GM21717 (cell line): Measurements from ENCODE around the gene DNAJC17.

Experiments
- ATAC-seq: cut with Tn5 transposase; IDR thresholded peaks from one replicate; pipeline ENCODE4 v1.9.1; 2021; ENCODE audit warnings: mild to moderate bottlenecking, moderate library complexity; ENCODE audit not compliant: unreplicated experiment

DNAJC17 gene

DNA sequence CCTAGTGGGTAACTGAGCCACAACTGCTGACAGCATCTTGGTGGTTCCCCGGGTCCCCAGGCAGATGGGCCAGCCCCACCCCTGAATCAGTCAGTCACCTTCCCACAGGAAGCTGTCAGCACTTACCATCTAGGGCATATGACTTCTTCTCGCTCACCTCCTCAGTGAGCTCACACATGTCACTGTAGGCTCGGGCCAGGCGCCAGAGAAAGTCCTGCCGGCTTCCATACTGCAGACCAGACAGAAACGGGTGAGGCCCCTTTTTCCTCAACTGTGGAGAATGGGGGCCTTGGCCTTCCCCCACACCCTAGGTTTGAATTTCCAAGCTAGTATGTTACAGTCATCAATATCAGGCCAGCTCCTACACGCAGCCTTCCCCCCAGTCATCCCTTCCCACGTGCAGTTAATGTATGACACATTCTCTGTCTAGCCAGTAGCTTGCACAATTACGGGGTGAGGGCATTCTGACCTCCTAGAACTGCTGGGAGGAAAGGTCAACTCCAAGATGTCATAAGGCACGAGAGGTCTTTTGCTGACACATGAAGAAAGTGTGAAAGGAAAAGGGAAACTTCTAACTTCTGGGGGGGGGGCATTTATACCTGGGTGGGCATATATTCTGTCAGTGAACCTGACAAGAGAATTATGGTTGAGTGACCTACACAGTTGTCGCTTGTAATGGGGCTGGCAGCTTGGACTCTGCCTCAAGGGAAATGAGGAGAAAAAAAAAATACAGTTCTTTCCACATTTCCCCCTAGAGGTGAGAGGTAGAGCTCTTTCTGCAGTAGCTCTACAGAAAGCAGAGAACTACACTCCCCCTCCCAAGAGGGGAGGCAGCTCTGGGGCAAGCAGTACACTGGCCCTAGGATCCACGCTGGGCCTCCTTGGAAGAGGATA lies 63.1 kb downstream of the DNAJC17 start:
- ATAC-seq, result no peak

DNA sequence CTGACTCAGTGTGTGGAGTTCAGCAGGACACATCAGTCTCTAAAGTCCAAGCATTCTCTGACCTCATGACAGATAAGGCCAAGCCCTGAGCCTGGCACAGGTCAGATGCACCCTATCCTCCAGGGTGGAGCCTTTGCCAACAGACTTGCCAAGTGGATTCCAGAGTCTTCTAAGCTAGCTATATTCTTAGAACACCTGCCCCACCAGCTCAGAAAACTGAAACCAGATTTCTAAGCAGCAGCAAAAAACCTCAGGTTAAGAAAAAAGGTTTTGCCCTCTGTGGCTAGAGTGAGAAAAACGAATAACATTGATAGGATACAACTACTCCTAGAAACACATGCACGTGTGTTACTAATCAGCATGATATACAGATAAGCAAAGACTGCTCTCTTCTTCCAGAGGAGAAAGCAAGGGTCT lies 63.8 kb downstream of the DNAJC17 start:
- ATAC-seq, result no peak

DNA sequence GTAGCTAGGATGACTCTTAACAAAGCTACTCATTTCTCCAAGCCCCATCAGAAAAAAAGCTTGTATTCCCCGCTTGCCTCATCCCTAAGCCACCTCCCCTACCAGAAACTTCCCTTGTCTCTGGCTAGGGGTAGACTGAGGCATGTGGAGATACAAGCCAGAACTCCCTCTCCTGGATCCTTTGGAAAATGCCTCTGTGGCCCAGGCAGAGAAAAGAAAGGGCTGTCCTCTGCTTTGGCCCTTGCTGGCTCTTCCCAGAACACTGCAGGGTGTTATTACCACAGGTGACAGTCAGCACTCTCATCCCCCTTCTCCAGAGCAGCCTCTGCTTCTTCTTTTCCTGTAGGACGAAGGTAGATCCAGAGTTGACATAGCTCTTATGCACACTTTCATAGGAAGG lies 67.4 kb downstream of the DNAJC17 start:
- ATAC-seq, result no peak

DNA sequence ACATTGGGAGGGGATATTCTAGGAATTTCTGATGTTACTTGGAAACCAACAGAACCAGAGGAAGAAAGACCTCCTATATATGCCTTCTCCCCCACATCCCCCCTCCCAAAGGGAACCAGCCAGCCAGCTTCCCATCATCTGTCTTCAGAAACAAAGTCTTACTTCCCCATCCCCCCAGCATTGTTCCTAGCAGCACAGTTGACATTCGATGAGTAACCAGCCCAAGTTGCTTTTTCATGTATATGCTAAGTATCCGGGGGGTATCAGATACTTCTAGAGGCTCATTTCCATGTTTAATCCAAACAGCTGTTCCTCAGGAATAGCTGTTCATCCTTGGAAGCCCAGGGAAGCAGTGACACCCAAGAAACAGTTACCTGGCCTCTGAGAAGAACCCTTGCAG lies 68.2 kb downstream of the DNAJC17 start:
- ATAC-seq, result no peak

DNA sequence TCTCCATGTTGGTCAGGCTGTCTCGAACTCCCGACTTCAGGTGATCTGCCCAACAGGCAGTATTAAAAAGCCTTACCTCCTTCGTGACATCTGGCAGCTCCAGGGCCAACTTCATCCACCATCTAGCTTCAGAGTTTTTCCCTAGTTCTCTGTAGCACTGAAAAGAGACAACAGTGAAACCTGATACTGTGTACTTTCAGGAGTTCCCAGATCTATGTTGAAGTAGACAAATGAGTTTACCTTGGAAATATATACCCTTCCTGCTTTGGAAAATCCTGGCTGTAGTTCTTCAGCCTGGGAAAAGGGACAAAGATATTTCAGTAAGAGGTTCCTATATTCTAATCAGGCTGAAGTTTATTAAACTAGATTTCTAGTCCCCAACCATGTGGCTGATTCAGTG lies 70.2 kb downstream of the DNAJC17 start:
- no peak for ATAC-seq

DNA sequence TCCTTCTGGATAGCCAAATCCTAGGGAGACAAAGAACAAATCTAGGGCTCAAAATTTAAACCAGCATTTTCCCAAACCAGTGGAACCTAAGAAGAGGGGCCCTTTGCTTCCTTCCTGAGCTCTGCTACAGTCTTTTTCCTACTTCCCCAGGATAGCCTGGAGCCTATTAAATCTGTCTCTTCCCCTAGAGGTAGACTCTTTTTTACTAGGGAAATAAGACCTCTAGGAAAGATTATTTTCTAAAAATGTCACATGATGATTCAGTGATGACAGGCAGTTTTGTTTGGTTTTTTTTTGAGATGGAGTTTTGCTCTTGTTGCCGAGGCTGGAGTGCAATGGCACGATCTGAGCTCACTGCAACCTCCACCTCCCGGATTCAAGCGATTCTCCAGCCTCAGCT lies 70.7 kb downstream of the DNAJC17 start:
- no peak for ATAC-seq

DNA sequence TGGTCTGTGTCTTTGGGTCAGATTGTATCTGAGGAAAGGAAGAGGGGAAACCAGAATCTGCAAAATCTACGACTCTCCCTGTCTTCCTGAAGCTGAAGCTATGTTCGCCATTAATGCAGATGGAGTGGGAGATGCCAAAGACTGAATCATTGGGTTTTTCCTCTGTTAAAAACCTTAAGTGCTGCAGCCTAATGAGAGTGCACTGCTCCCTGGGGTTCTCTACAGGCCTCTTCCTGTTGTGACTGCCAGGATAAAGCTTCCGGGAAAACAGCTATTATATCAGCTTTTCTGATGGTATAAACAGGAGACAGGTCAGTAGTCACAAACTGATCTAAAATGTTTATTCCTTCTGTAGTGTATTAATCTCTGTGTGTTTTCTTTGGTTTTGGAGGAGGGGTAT lies 76.2 kb downstream of the DNAJC17 start:
- ATAC-seq, result no peak

DNA sequence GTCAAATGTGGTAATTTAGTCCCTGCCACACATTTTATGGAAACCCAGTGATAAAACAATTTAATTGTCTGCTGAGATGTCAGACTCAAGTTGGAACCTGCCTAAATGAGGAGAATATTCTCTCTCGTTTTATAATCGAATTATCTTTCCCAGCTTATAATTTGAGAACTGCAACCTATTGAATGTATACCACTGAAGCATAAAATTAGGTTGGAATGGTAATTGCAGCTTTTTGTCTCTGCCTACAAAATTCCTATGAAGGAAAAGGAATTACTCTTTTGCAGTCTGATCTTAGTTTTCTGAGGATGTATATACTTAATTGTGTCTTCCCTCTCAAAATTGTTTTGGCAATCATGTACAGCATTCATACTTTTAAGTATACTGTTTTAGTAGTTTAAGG lies 83.4 kb downstream of the DNAJC17 start:
- no peak for ATAC-seq

DNA sequence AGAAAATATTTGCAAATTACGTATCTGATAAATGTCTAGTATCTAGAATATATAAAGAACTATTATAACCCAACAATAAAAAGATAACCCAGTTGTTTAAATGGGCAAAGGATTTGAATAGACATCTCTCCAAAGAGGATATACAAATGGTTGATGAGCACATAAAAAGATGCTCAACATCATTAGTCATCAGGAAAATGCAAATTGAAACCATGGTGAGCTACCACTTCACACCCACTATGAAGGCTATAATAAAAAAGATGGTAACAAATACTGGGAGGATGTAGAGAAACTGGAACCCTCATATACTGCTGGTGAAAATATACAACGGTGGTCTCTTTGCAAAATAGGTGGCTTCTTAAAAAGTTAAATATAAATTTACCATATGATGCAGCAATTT lies 84.3 kb downstream of the DNAJC17 start:
- ATAC-seq, result no peak

DNA sequence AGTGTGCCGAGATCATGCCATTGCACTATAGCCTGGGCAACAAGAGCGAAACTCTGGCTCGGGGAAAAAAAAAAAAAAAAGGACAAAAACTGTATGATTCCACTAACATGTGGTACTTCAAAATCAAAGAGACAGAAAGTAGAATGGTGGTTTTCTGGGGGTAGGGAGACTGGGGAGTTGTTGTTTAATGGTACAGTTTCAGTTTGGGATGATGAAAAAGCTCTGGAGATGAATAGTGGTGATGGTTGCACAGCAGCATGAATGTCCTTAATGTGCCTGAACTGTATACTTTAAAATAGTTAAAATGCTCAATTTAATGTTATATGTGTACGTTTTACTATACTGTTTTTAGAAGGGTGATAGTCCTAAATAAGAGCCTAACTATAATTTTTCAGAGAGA lies 84.9 kb downstream of the DNAJC17 start:
- no peak for ATAC-seq

DNA sequence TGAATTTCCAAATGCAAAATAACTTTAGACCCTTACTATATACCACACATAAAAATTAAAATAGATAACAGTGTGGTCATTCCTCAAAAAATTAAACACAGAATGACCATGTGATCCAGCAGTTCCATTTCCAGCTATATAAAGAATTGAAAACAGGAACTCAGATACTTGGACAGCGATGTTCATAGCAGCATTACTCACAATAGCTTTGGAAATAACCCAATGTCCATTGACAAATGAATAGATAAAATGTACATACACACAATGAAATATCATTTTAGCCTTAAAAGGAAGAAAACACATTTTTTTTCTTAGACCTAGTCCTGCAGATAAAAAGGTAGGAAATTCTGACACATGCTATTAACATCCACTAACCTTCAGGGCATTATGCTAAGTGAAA lies 85.6 kb downstream of the DNAJC17 start:
- ATAC-seq, result no peak

DNA sequence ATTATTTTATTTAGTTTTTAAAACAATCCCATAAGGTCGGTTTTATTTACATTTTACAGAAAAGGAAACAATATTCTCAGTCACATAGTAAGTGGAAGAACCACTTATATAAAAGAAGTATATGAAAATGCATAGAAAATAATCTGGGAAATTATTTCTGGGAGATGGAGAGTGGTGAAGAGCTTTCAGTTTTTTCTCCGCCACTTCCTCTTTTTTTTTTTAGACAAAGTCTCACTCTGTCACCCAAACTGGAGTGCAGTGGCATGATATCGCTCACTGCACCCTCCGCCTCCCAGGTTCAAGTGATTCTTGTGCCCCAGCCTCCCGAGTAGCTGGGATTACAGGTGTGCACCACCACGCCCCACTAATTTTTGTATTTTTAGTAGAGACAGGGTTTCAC lies 91.1 kb downstream of the DNAJC17 start:
- ATAC-seq, result no peak
